H1 (cell line): ENCODE data around the gene MACROD2. TPM values are rescaled to one million over a fixed set of nuclear protein-coding genes. Genes with fewer than 3 reads are reported as not detected.

Experiments used
- CTCF ChIA-PET: fragments of 300-600 bp; sonication (Branson Sonifier 250); formaldehyde crosslinking; loops from one replicate; lab custom pipeline; 2021; ENCODE audit not compliant: partially characterized antibody; lab: Charles Lee
- POLR2A ChIA-PET: fragments of 300-600 bp; sonication (Branson Sonifier 250); formaldehyde crosslinking; loops from one replicate; lab custom pipeline; 2021; ENCODE audit warnings: inconsistent platforms; ENCODE audit not compliant: partially characterized antibody; lab: Charles Lee
- DNase-seq, 2 experiments: peaks; one replicate each; pipeline versions ENCODE4 v3.0.0 to v3.0.0-alpha.2; 2010 to 2022; ENCODE audit warnings: low spot score in 2 of 2, low read depth in 1 of 2, mixed read lengths in 1 of 2
- FAIRE-seq: peaks from 2 replicates; lab custom pipeline; 2011; peaks lifted over from hg19 to GRCh38; lab: Jason Lieb, UNC
- H2AFZ ChIP-seq: 2 replicates; pipeline ENCODE4 v1.8.1; 2012; ENCODE audit warnings: low read length, inconsistent platforms
- H2AK5ac ChIP-seq: 2 replicates; pipeline ENCODE4 v1.6.1; 2013; ENCODE audit warnings: low read depth, low read length
- H2BK120ac ChIP-seq: replicated peaks from 2 replicates; pipeline ENCODE3; 2013; ENCODE audit warnings: low read depth, low read length, inconsistent platforms
- H2BK12ac ChIP-seq: 2 replicates; pipeline ENCODE4 v1.6.1; 2013; ENCODE audit warnings: low read depth, low read length
- H2BK15ac ChIP-seq: 2 replicates; pipeline ENCODE4 v1.6.1; 2013; ENCODE audit warnings: low read length
- H2BK20ac ChIP-seq: 2 replicates; pipeline ENCODE4 v1.6.1; 2013; ENCODE audit warnings: low read length
- H2BK5ac ChIP-seq: 2 replicates; pipeline ENCODE4 v1.6.1; 2013; ENCODE audit warnings: low read depth, low read length
- H3K14ac ChIP-seq: 2 replicates; pipeline ENCODE4 v1.6.1; 2013; ENCODE audit warnings: inconsistent platforms; ENCODE audit not compliant: insufficient read length
- H3K18ac ChIP-seq: 2 replicates; pipeline ENCODE4 v1.6.1; 2013; ENCODE audit warnings: low read length; ENCODE audit errors: extremely low read depth
- H3K23ac ChIP-seq: 2 replicates; pipeline ENCODE4 v1.6.1; 2013; ENCODE audit warnings: inconsistent platforms; ENCODE audit not compliant: insufficient read length
- H3K23me2 ChIP-seq: 2 replicates; pipeline ENCODE4 v1.6.1; 2013; ENCODE audit warnings: low read depth, low read length
- H3K27ac ChIP-seq: 2 replicates; pipeline ENCODE4 v1.6.1; 2011; ENCODE audit warnings: low read depth, low read length, inconsistent platforms
- H3K27me3 ChIP-seq, 4 experiments: replicated peaks in 1 of 4; 1 replicate in 1 of 4; 2 replicates in 3 of 4; pipeline versions ENCODE4 v1.6.1 to v1.8.1; 2011 to 2013; ENCODE audit warnings: low read length in 3 of 4, mild to moderate bottlenecking in 3 of 4, inconsistent platforms in 2 of 4, mixed read lengths in 2 of 4, moderate library complexity in 1 of 4; ENCODE audit not compliant: control insufficient read depth in 3 of 4, insufficient read depth in 3 of 4; ENCODE audit errors: extremely low read depth in 1 of 4
- H3K36me3 ChIP-seq, 4 experiments: 2 replicates each; pipeline versions ENCODE4 v1.6.1 to v1.8.1; 2011 to 2013; ENCODE audit warnings: mild to moderate bottlenecking in 4 of 4, low read length in 3 of 4, moderate library complexity in 2 of 4, control low read depth in 1 of 4, inconsistent platforms in 1 of 4; ENCODE audit not compliant: insufficient read depth in 4 of 4, control insufficient read depth in 2 of 4
- H3K4ac ChIP-seq: replicated peaks from 2 replicates; pipeline ENCODE3; 2013; ENCODE audit warnings: low read length, low read depth, mixed read lengths, inconsistent platforms; ENCODE audit not compliant: insufficient read length
- H3K4me1 ChIP-seq, 4 experiments: replicated peaks in 1 of 4; 1 replicate in 1 of 4; 2 replicates in 3 of 4; pipeline versions ENCODE4 v1.6.1 to v1.8.1; 2011 to 2013; ENCODE audit warnings: low read length in 3 of 4, inconsistent platforms in 2 of 4, mixed read lengths in 1 of 4; ENCODE audit not compliant: insufficient read depth in 4 of 4, control insufficient read depth in 3 of 4
- H3K4me2 ChIP-seq, 2 experiments: 2 replicates each; pipeline versions ENCODE4 v1.6.1 to v1.8.1; 2011 to 2013; ENCODE audit warnings: low read depth in 2 of 2, low read length in 2 of 2, control low read depth in 1 of 2, inconsistent platforms in 1 of 2, mild to moderate bottlenecking in 1 of 2; ENCODE audit not compliant: insufficient read depth in 1 of 2
- H3K4me3 ChIP-seq, 4 experiments: fragments of 200-600, 300-600 bp in 1 of 4; sonication (generic), shearing (Covaris generic), sonication (Bioruptor Twin) in 1 of 4; 2 replicates each; pipeline versions ENCODE4 v1.5.1 to v1.8.1; 2011 to 2016; ENCODE audit warnings: low read length in 4 of 4, low read depth in 3 of 4, control low read depth in 2 of 4, inconsistent platforms in 2 of 4, mild to moderate bottlenecking in 2 of 4, mixed read lengths in 1 of 4, moderate library complexity in 1 of 4; ENCODE audit not compliant: insufficient read depth in 2 of 4; ENCODE audit errors: extremely low read depth in 1 of 4
- H3K56ac ChIP-seq: replicated peaks from 2 replicates; pipeline ENCODE3; 2013; ENCODE audit warnings: low read depth, mild to moderate bottlenecking, mixed read lengths, low read length, inconsistent platforms; ENCODE audit not compliant: insufficient read length
- H3K79me1 ChIP-seq: 2 replicates; pipeline ENCODE4 v1.6.1; 2013; ENCODE audit warnings: low read depth, low read length, control low read depth
- H3K79me2 ChIP-seq, 2 experiments: 2 replicates each; pipeline versions ENCODE4 v1.6.1 to v1.8.1; 2012 to 2013; ENCODE audit warnings: low read length in 2 of 2, mild to moderate bottlenecking in 2 of 2, inconsistent platforms in 1 of 2; ENCODE audit not compliant: insufficient read depth in 2 of 2, control insufficient read depth in 1 of 2
- H3K9ac ChIP-seq, 4 experiments: replicated peaks in 1 of 4; 1 replicate in 1 of 4; 2 replicates in 3 of 4; pipeline versions ENCODE4 v1.6.1 to v1.8.1; 2011 to 2013; ENCODE audit warnings: low read depth in 3 of 4, low read length in 3 of 4, control low read depth in 2 of 4, mild to moderate bottlenecking in 2 of 4, moderate library complexity in 2 of 4, inconsistent platforms in 1 of 4; ENCODE audit errors: extremely low read depth in 1 of 4
- H3K9me3 ChIP-seq, 2 experiments: 2 replicates each; pipeline versions ENCODE4 v1.6.1 to v1.8.1; 2012 to 2013; ENCODE audit warnings: mild to moderate bottlenecking in 2 of 2, moderate library complexity in 2 of 2, control low read depth in 1 of 2, inconsistent platforms in 1 of 2, low read depth in 1 of 2, low read length in 1 of 2, mixed read lengths in 1 of 2; ENCODE audit not compliant: insufficient read depth in 2 of 2
- H4K20me1 ChIP-seq, 2 experiments: replicated peaks in 1 of 2; 2 replicates each; pipeline versions ENCODE3 to v1.8.1; 2011 to 2013; ENCODE audit warnings: inconsistent platforms in 2 of 2, low read length in 2 of 2, mild to moderate bottlenecking in 1 of 2; ENCODE audit not compliant: insufficient read depth in 2 of 2, control insufficient read depth in 1 of 2
- H4K5ac ChIP-seq: 2 replicates; pipeline ENCODE4 v1.6.1; 2013; ENCODE audit warnings: low read length, low read depth, mixed read lengths, inconsistent platforms; ENCODE audit not compliant: insufficient read length
- H4K8ac ChIP-seq: 2 replicates; pipeline ENCODE4 v1.8.0; 2013; ENCODE audit warnings: mild to moderate bottlenecking, moderate library complexity, low read length, inconsistent platforms; ENCODE audit not compliant: insufficient read depth; ENCODE audit errors: extremely low read depth
- H4K91ac ChIP-seq: replicated peaks from 2 replicates; pipeline ENCODE3; 2013; ENCODE audit warnings: low read length, mixed read lengths, inconsistent platforms; ENCODE audit not compliant: insufficient read length
- ASH2L ChIP-seq: fragments of 200-600, 300-600 bp; sonication (generic); IDR thresholded peaks from one replicate; pipeline ENCODE4 v1.7.1; 2017; ENCODE audit warnings: low read length
- KDM5A ChIP-seq: fragments of 200-600 bp; IDR thresholded peaks from 2 replicates; pipeline ENCODE4 v1.7.1; 2012; ENCODE audit warnings: mild to moderate bottlenecking, low read length, inconsistent platforms, mixed read lengths
- POLR2A ChIP-seq, 2 experiments: IDR thresholded peaks; 1 replicate in 1 of 2; 2 replicates in 1 of 2; pipeline ENCODE4 v1.6.1; 2011; ENCODE audit warnings: low read depth in 2 of 2, low read length in 2 of 2, mild to moderate bottlenecking in 2 of 2; ENCODE audit errors: control extremely low read depth in 1 of 2
- POLR2AphosphoS5 ChIP-seq: IDR thresholded peaks from 2 replicates; pipeline ENCODE4 v1.6.1; 2011; ENCODE audit warnings: low read depth, low read length
- RBBP5 ChIP-seq: IDR thresholded peaks from 2 replicates; pipeline ENCODE4 v1.7.1; 2012; ENCODE audit warnings: low read depth, mild to moderate bottlenecking, inconsistent platforms, low read length, moderate library complexity, borderline replicate concordance
- RNF2 ChIP-seq: fragments of 200-900, 300-1000 bp; sonication (generic); IDR thresholded peaks from 2 replicates; pipeline ENCODE4 v1.7.1; 2016; ENCODE audit warnings: borderline replicate concordance, low read depth, mild to moderate bottlenecking, antibody characterized with exemption, low read length; ENCODE audit not compliant: poor library complexity, severe bottlenecking; ENCODE audit errors: missing control alignments
- RXRA ChIP-seq: IDR thresholded peaks from 2 replicates; pipeline ENCODE4 v1.6.1; 2011; ENCODE audit warnings: low read depth, mild to moderate bottlenecking, low read length, moderate library complexity; ENCODE audit not compliant: insufficient read depth
- TAF7 ChIP-seq: optimal IDR thresholded peaks from 2 replicates; pipeline ENCODE3; 2011; ENCODE audit warnings: low read depth, mild to moderate bottlenecking, inconsistent platforms, low read length, moderate library complexity, borderline replicate concordance
- YY1 ChIP-seq: IDR thresholded peaks from 2 replicates; pipeline ENCODE4 v1.6.1; 2011; ENCODE audit warnings: low read depth, mild to moderate bottlenecking, low read length
- ZNF274 ChIP-seq: IDR thresholded peaks from 2 replicates; pipeline ENCODE4 v1.7.0; 2012; ENCODE audit warnings: low read length, borderline replicate concordance; ENCODE audit errors: extremely low read depth
- polyA plus RNA-seq, 7 experiments: library from polyadenylated mRNA; depleted of rRNA in 3 of 7; stranded (reverse) in 5 of 7; unstranded in 2 of 7; fragments of >200 nt in 5 of 7; fragments of 200-250 nt in 2 of 7; gene quantifications; 1 replicate in 5 of 7; 2 replicates in 1 of 7; 4 replicates in 1 of 7; pipeline versions ENCODE4 v1.2.1 to v1.2.3, GENCODE V29; 2011 to 2013; ENCODE audit warnings: missing spikeins in 2 of 7, mixed read lengths in 2 of 7
- total RNA-seq: library from RNA; stranded (reverse); fragmentation: NEBNext Ultra II Directional; extraction: Animal tissue kit (Norgen Biotek cat#: 25700); gene quantifications from 2 replicates; pipeline ENCODE4 v1.2.1, GENCODE V29; 2021
- TF ChIP-seq, protein P1 (sequence below): IDR thresholded peaks from 2 replicates; pipeline ENCODE4 v1.6.1; 2011; ENCODE audit warnings: low read depth, mild to moderate bottlenecking, low read length; ENCODE audit not compliant: insufficient read depth
- TF ChIP-seq, protein P2 (sequence below): IDR thresholded peaks from 2 replicates; pipeline ENCODE4 v1.6.1; 2012; ENCODE audit warnings: inconsistent platforms

MACROD2 gene
- total and polyA plus RNA-seq, 2 of the 8 experiments (the other 6 are each of a cell fraction or from before 2014, with no cell fraction given), result 0.70 to 3.9 TPM

DNA sequence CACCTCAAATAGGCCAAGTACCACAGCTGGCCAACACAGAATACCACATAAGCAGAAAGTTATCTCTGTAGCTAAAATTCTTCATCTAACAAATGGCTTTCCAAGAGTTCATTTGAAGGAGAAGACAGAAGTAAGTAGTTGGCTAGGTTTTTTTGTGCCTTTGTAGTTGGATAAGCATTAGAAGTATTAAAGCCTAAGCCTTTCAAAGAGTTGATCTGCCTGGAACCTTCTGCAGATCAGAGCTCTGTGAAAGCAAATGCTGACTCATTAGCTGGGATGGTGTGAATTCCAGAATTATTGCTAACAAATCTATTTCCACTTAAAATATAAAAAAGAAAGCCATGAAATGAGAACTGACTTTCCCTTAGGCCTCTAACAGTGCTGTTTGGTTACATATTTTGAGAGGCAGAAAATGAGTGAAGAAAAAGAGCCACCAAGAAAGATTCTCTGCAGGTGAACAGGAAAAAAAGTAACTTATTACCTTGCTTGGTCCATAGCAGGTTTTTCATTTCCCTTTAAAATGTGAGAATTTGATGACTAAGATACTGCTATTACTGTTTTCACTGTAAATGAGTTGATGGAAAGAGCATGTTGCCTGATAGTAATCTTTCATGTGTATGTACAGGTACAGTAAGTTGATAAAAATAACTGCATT lies 1105.3 kb downstream of the MACROD2 start:
- CTCF ChIA-PET, result interaction anchor here (0.6 kb wide), 1 partner anchor 186 kb away, joined by 3 read pairs; no protein-coding TSS in a partner anchor
- POLR2A ChIA-PET, result no interaction called here
- H3K4me3 ChIP-seq, result no peak overlapping the region

More for the DNA sequence above, 1105.3 kb downstream of the MACROD2 start:
- Histone ChIP-seq H3K9ac (no peak overlapping the region), H4K8ac (no peak overlapping the region), H3K9me3 (no peaks in the 10 kb centered on the region), H2AK5ac (no peak overlapping the region), H3K14ac (no peak overlapping the region), H3K18ac (no peak overlapping the region), H3K4ac (no peak overlapping the region), H3K56ac (no peak overlapping the region), H3K27ac (no peak overlapping the region), H3K4me2 (no peak overlapping the region), H2BK120ac (no peak overlapping the region), H2BK12ac (no peak overlapping the region), H3K79me2 (no peaks in the 10 kb centered on the region), H4K5ac (no peak overlapping the region), H2BK15ac (no peak overlapping the region), H3K4me1 (no peaks in the 10 kb centered on the region), H2AFZ (no peak overlapping the region), H3K27me3 (no peaks in the 10 kb centered on the region), H3K79me1 (no peaks in the 10 kb centered on the region), H2BK20ac (no peak overlapping the region), H2BK5ac (no peak overlapping the region), H4K91ac (no peak overlapping the region), H3K23ac (no peak overlapping the region), H3K23me2 (no peaks in the 10 kb centered on the region), H3K36me3 (no peaks in the 10 kb centered on the region), H4K20me1 (no peaks in the 10 kb centered on the region)
- no peak for DNase-seq
- no peak for FAIRE-seq
- TF ChIP-seq, protein P1, sequence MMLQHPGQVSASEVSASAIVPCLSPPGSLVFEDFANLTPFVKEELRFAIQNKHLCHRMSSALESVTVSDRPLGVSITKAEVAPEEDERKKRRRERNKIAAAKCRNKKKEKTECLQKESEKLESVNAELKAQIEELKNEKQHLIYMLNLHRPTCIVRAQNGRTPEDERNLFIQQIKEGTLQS, result no peak
- no peak for TF ChIP-seq RBBP5
- no peak for TF ChIP-seq YY1
- TF ChIP-seq RXRA, result no peak
- no peak for TF ChIP-seq ZNF274
- no peak for TF ChIP-seq POLR2AphosphoS5
- no peak for TF ChIP-seq KDM5A
- TF ChIP-seq RNF2, result no peak
- TF ChIP-seq, protein P2, sequence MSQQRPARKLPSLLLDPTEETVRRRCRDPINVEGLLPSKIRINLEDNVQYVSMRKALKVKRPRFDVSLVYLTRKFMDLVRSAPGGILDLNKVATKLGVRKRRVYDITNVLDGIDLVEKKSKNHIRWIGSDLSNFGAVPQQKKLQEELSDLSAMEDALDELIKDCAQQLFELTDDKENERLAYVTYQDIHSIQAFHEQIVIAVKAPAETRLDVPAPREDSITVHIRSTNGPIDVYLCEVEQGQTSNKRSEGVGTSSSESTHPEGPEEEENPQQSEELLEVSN, result no peak
- no peak for TF ChIP-seq TAF7
- no peak for TF ChIP-seq ASH2L
- TF ChIP-seq POLR2A (IDR thresholded peaks at IDR 0.05; ENCODE audit: control extremely low read depth in 1 of 2, low read depth in 2 of 2, low read length in 2 of 2), result no peak
